GM21528 (cell line): ENCODE data around the gene CADM1.

Source experiments
- ATAC-seq: cut with Tn5 transposase; IDR thresholded peaks from one replicate; pipeline ENCODE4 v1.9.1; 2021; ENCODE audit warnings: mild to moderate bottlenecking, moderate library complexity; ENCODE audit not compliant: unreplicated experiment, low FRiP score

CADM1 gene

DNA sequence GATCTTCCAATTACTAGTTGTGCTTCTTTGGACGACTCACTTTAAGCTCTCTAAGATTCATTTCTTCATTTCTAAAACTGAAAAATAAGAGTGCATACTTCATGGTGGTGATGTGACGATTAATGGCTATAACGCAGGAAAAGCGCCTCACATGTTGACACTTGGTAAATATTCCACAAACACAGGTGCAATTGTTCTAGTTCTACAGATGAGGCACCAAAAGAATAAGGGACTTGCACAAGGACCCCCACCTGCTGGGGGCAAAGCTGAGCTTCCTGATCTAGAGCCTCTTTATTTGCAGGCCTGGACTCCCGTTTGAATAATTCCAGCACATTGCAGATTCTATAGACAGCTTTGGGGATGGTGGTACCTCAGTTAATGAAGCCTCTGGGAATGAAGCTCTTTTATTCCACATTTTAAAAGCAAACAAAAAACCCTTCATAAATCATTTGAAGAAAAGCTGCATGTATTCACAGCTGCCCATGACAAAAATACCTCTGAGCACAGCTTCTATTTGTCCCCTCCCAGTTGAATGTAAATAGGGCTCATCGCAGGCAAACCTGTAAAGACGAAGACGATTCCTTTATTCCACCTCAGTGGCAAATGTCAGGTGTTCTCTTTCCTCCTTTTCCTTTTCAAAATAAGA lies 14.9 kb upstream of the CADM1 start:
- ATAC-seq = no peak

DNA sequence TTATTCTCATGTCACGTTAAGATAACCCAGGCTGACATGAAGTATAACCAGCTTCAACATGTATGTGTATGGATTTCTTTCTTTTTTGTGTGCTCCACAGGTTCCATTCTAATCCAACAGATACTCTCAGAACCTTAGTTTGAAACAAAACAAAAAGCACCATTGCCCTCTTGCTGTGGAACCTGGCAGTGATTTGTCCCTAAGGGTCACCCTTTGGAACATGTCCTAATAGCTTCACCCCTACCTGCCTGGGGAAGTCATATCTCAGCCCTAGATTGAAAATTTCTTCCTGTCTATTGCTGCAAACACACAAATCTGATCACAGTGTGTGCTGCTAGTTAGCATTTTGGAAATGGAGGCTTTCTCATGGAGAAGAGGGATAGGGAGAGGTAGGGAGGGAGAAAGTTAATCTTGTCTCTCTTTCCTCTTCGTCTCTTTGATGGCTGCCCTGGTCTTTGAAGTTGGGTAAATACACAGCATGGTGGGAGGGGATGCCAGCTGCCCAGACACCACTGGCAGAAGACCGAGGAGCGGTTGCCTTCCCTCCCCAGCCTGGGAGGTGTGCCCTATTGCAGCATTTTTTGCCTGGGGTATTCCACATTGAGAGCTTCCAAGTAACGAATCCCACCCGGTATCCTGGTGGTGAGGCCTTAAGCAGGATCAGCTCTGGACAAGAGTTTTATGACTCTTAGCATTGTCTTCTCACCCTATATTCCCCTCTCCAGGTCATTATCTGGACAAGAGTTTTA lies 11.6 kb upstream of the CADM1 start:
- ATAC-seq = no peak

DNA sequence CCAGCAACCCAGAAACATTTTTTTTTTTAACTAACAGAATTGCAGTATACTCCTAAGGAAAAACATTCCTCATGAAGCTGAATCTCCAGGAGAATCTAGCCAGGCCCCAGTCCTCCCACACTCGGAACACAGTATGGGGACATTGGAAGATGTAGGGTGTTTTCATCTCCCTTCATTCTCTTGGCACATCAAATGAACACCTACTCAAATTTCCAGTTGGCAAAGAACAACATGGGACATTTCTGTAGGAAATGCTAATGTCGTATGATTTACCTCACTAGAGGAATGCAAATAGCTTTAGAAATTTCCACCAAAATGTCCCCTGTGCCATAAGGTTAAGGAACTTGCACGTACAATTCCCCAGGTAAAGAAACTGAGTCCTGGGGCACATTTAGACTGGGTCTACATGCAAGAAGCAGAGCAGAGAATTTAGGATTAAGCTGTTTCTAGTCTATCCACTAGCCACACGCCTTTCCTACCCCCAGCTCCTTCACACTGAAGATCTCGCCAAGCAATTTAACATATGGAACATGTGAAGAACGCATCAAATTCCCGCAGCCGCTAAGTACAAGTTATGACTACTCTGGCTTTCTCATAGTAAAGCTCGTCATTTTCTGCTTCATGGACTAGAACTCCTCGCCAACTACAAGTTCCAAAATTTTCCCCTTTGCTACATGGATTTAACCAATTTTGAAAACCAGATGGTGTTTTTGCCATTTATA lies 2.9 kb upstream of the CADM1 start:
- no peak for ATAC-seq

DNA sequence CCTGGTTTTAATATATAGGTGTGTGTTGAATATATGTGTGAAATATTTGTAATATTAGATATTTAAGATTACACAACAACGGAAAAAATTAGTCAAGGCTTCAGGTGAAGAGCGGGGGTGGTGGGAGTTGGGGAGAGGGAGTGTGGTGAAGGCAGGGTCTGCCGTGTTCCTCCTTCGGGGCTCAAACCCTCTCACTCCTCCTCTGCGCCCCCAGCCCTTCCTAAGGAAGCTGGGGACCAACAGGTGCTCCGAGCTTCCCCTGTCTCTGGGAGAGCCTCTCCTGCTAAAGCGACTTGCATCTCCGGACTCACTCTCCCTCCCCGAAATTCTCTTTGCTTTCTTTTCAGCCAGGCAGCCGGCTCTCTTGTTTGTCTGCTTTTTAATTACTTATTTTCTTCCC lies 960 bp upstream of the CADM1 start:
- ATAC-seq = no peak

DNA sequence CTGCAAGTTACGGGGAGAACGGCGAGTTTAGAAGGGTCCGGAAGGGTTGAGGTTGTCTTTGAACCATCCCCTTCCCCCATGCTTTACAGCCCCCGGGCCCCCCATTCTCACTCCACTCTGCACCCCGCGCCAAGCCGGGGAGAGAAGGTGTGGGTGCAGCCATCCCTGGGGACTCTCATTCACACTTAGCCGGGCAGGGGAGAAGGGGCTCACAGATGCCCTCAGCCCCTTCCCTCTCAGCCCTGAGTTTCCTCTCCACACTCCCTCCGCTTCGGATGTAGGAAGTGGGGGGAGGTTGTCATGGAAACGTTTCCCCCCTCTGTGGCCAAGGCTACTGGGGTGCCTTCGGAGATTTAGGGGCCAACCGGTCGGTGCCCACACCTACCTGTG lies 334 bp downstream of the CADM1 start:
- ATAC-seq = no peak

DNA sequence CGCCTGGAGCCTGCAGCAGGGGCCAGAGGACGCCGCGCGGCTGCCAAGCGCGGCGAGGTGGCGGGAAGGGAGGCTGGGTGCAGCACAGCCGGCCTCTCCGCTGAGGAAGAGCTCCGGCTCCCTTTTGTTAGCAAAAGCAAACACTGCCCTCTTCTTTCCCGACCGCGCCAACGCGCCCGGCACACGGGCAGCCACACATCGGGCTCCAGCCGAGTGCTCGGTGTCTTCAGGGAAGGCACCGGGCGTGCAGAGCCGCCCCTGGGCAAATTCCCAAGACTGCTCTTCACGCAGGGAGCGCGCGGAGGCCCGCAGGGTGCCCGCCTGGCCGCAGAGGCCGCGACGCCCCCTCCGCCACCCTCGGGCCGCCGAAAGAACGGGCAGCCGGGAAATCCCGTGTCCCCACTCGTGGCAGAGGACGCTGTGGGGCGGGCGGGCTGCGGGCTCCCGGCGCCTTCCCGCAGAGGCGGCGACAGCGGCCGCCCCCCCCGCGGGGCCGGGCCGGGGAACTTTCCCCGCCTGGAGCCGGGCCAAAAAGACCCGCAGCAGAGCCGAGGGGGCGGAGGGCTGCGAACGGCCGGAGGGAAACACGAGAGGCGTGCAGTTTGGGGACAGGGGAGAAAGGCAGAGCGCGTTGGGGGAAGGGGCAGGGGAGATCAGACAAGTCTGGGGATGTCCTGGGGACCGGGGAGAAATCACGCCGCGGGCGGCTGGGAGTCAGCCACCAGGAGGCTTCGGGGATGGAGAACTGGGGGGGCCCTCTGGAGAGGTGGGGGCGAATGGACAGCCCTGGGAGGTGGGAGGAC lies 931 bp downstream of the CADM1 start:
- no peak for ATAC-seq

DNA sequence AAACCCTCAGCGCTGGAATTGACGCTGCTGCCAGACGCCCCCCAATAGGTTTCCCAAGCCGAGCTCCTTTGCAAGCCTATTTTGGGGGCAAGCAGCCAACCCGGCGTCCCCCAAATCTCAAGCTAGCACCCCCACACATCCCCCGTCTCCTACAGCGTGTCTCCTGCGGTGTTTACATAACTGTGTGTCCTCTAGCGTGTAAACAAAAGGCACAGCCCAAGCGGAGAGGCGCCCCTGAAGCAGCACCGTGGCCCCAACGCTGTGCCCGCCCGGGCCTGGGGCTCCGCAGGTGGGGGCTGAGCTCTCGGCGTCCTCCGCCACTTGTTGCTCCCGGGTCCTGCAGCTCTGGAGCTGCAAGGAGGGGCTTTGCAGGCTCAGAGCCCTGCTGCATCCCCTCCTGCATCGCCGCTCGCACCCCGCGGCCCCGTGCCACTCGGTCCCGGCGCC lies 1.6 kb downstream of the CADM1 start:
- no peak for ATAC-seq

DNA sequence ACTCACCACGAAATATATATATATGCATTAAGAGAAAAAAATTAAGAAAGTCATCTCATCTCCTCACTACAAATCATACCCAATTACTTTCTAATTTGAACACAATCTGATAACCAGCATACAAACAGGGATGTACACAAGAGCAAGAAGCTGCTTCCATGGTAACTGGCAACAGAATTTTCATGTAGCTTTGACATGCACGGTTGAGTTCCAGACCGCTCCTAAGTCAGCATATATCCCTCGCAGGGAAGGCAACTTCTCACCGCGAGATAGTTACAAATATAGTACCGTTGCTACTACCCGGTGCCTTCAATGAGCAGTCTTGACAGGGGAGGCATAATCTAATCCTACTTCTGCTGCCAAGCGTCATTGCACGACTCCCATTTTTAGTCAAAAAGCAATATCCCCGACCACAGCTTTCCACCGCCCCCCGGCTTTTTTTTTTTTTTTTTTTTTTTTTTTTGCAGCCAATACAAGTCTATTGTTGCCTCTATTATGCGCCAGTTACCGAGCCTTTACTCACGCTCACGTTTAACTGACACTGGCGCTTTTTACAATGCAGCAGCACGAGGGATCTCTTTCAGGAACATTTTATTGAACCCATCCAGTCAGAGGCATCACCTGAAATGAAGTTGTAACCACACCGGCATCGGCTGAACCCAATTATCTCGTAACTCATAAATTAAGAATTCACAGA lies 2.2 kb downstream of the CADM1 start:
- no peak for ATAC-seq

DNA sequence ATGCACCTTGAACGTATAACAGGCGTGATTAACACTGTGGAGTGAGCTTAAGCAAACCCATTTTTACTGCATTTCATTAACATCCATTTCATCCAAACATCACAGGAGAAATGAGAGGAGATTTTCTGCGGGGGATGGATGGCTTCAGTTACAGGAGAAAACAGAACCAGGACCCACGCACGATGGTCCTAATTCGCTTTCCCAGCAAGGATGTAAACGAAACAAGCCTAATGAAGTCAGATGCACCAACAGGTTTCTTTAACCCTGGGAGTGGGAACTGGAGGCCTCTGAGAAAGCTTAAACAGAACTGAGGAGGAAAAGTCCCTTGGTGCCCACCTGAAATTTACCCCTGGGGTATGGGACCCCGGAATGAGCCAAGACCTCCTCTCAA lies 2.7 kb downstream of the CADM1 start:
- no peak for ATAC-seq

DNA sequence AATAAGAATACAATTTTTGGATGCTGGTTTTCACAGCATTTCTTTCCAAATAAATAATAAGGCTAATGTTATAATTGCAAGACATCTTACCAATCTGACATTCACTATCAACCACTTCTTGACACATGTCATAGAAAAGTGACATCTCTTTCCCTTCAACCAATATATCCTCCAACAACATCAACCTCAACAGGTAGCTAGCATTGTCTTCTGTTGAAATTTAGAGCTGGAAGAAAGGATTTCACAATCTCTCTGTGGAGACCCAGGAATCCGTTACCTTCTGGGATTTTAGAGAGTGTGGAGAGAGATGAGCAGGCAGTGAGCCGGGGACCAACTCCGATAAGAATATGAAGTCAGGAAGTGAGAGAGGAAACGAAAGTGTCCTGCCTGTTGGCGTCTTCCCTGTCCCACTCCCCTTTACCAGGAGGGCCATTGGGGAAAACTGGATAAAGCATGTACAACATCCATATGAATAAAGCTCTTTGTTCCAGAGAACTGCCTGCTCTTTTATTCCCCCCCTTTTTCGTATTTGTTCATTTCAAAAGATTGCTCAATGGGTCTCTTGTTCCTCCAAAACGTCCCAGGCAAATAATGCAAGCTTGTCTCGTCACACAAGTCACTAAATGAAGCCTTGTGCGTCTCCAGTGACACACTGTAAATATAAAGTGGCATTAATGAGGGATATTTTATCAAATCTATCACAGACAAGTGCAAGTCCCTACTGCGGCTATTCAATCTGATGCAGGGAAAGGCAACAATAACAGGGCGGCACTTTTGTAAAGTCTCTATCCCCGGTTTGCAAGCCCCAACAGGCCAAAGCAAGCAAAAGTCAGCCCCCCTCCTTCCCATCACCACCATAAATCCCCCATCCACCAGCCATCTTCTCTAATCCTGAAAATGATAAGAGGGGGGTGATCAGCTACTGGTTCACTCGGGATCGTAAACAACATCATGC lies 3.4 kb downstream of the CADM1 start:
- ATAC-seq = no peak

DNA sequence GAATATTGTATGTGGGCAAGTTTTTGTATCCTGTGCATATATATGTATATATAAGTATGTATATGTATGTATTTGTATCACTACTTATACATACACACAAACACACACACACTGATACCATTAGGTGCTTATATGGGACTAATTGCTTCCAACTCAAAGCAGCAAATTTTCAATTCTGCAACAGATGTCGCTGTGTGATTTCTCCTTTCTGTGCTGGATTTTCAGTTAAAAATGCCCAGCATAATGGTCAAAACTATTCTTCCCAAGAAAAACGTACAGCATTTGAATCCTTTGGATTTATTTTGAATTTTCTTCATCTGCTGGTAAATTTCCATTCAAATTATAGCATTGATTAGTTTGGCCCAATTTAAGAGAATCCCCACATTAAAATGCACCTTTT lies 4.3 kb downstream of the CADM1 start:
- ATAC-seq = no peak

DNA sequence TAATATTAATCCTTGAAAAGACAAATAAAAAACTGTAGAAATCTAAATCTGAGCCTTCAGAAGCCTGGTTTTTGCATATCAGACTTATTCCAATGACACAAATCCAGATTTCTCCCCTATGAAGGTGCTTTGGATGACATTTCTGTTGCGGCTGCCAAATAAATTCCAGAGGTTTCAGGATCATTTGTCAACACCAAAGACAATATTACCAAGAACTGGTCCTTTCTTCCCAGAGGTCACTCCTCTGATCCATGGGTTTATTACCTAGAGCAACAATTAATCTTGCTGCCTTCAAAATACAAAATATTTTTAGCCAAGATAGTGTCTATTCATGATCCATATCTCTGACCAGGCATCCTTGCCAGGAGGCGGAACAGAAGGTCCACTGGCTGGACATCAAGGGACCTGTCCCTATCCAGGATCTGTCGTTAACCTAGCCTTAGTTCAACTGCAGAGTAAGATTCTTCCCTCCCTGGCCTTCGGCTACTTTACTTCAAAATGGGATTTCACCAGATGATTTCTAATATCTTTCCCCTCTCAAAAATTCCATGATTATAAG lies 4.9 kb downstream of the CADM1 start:
- no peak for ATAC-seq

DNA sequence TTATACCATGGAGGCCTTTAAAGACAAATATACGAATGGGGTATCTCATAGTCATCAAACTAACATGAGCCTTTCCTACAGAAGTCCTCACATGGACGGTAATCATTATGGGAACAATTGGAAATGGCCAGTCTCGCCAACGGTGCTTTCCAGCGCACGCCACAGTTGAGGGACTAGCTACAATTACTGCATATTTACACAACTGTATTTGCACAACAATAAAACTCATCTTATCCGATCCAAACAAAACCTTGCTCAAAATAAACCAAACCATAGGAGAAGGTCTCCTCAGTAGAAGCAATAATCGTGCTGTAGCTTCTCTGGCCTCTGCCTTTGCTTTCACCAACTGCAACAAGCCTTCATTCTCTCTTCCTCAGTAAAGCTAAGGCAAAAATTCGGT lies 5.9 kb downstream of the CADM1 start:
- ATAC-seq = no peak

DNA sequence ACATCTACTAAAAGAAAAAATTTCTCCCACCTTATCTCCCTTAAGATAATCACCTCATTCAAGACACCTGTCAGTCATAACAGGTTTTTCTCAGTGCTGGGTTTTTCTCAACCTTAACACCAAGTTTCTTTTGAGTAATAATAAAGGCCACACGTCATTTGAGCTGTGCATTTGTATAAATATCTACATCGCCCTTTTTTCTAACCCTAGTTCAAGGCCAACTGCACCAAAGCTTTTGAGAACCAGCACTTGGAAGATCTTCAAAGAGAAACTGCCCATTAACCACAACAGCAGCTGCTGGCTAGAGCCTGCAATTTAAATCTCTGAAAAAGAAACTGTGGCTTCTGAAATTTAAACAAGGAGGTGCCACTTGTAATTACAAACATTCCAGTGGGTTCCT lies 6.9 kb downstream of the CADM1 start:
- no peak for ATAC-seq

DNA sequence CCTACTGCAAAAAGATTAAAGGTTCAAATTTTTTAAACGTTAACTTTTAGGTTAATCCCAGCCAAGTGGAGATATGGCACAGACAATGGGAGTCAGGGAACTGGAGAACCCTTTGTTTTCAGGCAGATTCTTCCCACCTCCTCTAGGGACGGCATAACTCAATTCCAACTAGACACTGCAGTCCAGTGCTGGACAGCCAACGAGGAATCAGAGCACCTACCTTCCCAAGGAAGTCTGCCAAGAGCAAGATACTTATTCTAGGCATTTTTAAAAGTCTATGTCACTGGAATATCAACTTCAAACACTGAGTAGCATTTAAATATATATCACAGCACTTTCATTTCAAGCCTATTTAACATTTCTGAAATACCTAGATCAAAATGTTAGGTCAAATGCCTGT lies 7.3 kb downstream of the CADM1 start:
- ATAC-seq = no peak

DNA sequence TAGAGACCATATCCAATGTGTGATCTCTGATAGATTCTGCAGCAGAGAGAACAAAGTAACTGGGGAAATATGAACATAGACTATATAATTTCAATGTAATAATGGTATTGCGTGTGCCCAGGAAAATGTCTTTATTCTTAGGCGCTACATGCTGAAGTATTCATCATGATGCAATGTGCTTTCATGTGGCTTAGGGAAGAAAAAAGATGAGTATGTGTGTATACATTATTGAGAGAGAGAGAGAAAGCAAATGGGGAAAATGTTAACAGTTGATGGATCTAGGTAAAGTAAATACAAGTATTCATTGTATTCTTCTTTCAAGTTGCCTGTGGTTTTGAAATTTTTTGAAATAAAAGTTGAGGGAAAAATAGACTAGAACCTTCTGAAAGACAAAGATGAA lies 10.3 kb downstream of the CADM1 start:
- ATAC-seq = no peak

DNA sequence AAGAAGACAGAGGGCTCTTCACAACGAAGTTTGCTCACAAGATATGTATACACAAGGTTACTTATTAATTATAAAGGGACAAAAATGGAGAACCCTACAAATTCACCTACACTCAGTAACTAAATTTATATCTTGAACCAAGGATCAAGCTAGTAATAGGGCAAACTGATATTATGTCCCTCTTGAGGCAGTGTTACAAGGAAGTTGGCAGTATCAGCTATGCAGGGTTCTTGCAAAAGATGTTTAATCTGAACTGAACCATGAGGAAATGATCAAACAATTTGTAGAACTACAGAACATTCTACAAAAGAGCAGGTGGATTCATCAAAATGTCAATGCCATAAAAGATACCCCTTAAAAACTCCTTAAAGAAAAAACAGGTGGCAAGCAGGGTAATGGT lies 10.7 kb downstream of the CADM1 start:
- no peak for ATAC-seq

DNA sequence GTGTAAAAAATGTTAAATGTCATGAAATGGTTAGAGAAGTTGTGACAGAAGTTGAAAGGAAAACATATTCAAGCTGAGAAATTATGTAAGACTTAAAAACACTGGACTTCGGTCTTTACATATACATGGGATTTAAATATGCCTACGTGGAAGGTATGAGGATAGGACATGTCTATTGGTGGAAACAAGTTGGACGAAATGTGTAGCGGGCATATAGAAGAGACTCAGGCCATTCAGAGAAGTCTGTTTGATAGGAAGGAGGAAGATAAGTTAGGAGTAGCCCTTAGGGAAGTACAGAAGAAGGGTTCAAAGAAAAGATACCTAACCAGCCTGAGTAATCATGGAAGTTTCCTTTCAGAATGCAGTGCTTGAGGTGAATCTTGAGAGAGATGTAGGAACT lies 14.7 kb downstream of the CADM1 start:
- ATAC-seq = no peak

DNA sequence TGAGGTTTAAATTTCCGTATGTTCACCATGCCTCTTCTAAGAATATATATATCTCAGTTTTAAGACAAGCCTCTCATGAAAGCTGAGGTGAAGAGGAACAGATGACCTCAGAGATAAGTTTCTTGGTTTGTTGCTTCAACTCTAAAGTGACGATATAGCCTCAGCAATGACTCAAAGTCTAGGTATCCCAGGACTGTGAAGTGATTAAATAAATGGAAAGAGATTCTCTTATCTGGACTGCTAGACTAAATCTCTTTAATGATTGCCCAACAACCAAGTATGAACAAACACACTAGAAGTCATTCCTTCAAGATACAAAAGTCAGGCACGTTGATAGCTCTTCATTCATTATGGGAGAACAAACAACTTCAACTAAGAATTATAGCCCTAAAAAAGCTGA lies 15.3 kb downstream of the CADM1 start:
- no peak for ATAC-seq
